ENCODE measurements around the gene GPR137.

DNA sequence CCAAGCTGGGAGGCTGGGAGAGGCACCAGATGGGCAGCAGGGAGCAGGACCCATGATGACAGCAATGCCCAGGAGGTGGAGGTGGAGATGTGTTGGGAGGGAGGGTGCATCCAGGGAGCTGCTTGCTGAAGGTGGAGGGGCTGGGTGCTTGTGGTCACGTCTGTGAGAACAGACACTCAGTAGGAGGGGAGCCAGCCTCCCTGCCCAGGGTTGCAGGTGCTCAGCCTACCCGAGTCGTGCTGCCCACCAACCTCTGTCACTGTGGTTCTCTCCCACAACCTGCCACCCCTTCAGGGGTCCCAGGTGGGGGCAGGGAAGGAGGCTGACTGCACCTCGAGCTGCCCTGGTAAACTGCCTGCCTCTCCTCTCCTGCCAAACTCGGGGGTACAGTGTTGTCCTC, 37.7 kb downstream of the GPR137 start:
- TF ChIP-seq CTCF (conservative IDR thresholded peaks at IDR 0.05; ENCODE audit: low read depth in 2 of 2): no peak
- TF ChIP-seq REST (IDR thresholded peaks at IDR 0.05; ENCODE audit: unreplicated experiment): no peak
- TF ChIP-seq EZH2phosphoT487 (IDR thresholded peaks at IDR 0.05; ENCODE audit: unreplicated experiment): no peak
- TF ChIP-seq POLR2AphosphoS5 (IDR thresholded peaks at IDR 0.05; ENCODE audit: low read depth): no peak
- TF ChIP-seq EZH2 (IDR thresholded peaks at IDR 0.05; ENCODE audit: low read depth, unreplicated experiment): no peak
- no peak for TF ChIP-seq CREB1 (CRISPR knock-in tag; IDR thresholded peaks at IDR 0.05; ENCODE audit: low read depth)
- no peak for TF ChIP-seq STAT1 (IDR thresholded peaks at IDR 0.05; ENCODE audit: unreplicated experiment)
- no peak for TF ChIP-seq ETS1 (IDR thresholded peaks at IDR 0.05)
- no peak for TF ChIP-seq ZNF114 (CRISPR knock-in tag; IDR thresholded peaks at IDR 0.05)
- TF ChIP-seq ZNF462 (CRISPR knock-in tag; IDR thresholded peaks at IDR 0.05): no peak

Measured in GM23338 (cell line).